Esophagus muscularis mucosa (tissue), 4 donors: ENCODE data around the gene PRDX3. TPM values are rescaled to one million over a fixed set of nuclear protein-coding genes. Genes with fewer than 3 reads are reported as not detected.
A peak's percentile ranks its signal among the peaks of the same experiment; 100 is the strongest.

Experiments
- DNase-seq: peaks from one replicate; pipeline ENCODE4 v3.0.0-alpha.2; 2017; ENCODE audit errors: extremely low spot score
- H3K27ac ChIP-seq, 4 donors: fragments of 200-600 bp; sonication (generic); replicated peaks in 1 of 4; 1 replicate in 3 of 4; 2 replicates in 1 of 4; pipeline ENCODE4 v1.5.1; 2016 to 2019; ENCODE audit warnings: mild to moderate bottlenecking in 1 of 4
- H3K27me3 ChIP-seq, 4 donors: fragments of 200-600 bp; sonication (generic); one replicate each; pipeline versions ENCODE4 v1.5.1 to v1.6.0; 2016 to 2019
- H3K36me3 ChIP-seq, 4 donors: fragments of 200-600 bp; sonication (generic); one replicate each; pipeline ENCODE4 v1.5.1; 2016 to 2019
- H3K4me1 ChIP-seq, 4 donors: fragments of 200-600 bp; sonication (generic); one replicate each; pipeline ENCODE4 v1.5.1; 2016 to 2019
- H3K4me3 ChIP-seq, 4 donors: fragments of 200-600 bp; sonication (generic); 1 replicate in 2 of 4; 2 replicates in 2 of 4; pipeline ENCODE4 v1.5.1; 2016 to 2019; ENCODE audit warnings: mild to moderate bottlenecking in 4 of 4, moderate library complexity in 1 of 4
- H3K9me3 ChIP-seq, 4 donors: fragments of 200-600 bp; sonication (generic); 1 replicate in 3 of 4; 2 replicates in 1 of 4; pipeline ENCODE4 v1.5.1; 2016 to 2019
- CTCF ChIP-seq, 3 experiments: fragments of 200-600 bp in 2 of 3; fragments of 450-650 bp in 1 of 3; sonication (generic) in 2 of 3; IDR thresholded peaks; one replicate each; pipeline ENCODE4 v1.5.1; 2017 to 2019; ENCODE audit warnings: antibody characterized with exemption in 3 of 3, mild to moderate bottlenecking in 2 of 3, moderate library complexity in 1 of 3
- EP300 ChIP-seq: sonication (generic); formaldehyde crosslinking; IDR thresholded peaks from one replicate; pipeline ENCODE4 v1.6.1; 2017; ENCODE audit warnings: antibody characterized with exemption
- POLR2A ChIP-seq: fragments of 450-650 bp; IDR thresholded peaks from one replicate; pipeline ENCODE4 v1.6.1; 2017; ENCODE audit warnings: antibody characterized with exemption, moderate library complexity, mild to moderate bottlenecking, low read depth
- POLR2AphosphoS5 ChIP-seq, 2 donors: sonication (generic); formaldehyde crosslinking; IDR thresholded peaks; one replicate each; pipeline ENCODE4 v1.6.1; 2017; ENCODE audit warnings: antibody characterized with exemption in 2 of 2
- WGBS: methylation state at CpG from one replicate; pipeline ENCODE4 v1.1.5; 2018; 5-methylcytosine and 5-hydroxymethylcytosine counted together
- intact Hi-C: fragments of 100-400 bp; cut with DNase I; formaldehyde crosslinking; loops from one replicate; pipeline ENCODE4 v1.15.1; 2023
- total RNA-seq, 4 donors: library from RNA; depleted of rRNA; stranded (reverse); fragments of >200 nt; gene quantifications; one replicate each; pipeline versions ENCODE4 v1.1.0 to v1.2.1, GENCODE V29; 2016

Gene PRDX3
- total RNA-seq: 100 to 1,000 TPM; 128 to 195 (median 171) TPM

- peak within 1 kb of the TSS; percentile 93 to 95 (median 94) for H3K27ac ChIP-seq
- peak; percentile 97 for DNase-seq
- H3K4me3 ChIP-seq: peak within 1 kb of the TSS; percentile 74 to 85 (median 80)
- TF ChIP-seq POLR2AphosphoS5 (IDR thresholded peaks at IDR 0.05): peak; percentile 77 to 97
- TF ChIP-seq EP300: no peak
- TF ChIP-seq CTCF (IDR thresholded peaks at IDR 0.05): peak; percentile 8 to 31 (median 16)
- peak; percentile 77 for TF ChIP-seq POLR2A
- intact Hi-C loops: no loop called here
- no peaks in the 10 kb centered on the region for H3K27me3 ChIP-seq
- WGBS: 0% methylated on average over 24 of the region's 45 CpGs
- peaks cover 25 to 49% (median 41%) of the 10 kb centered on the region in 4 donors for H3K4me1 ChIP-seq
- H3K9me3 ChIP-seq: no peaks in the 10 kb centered on the region
- peaks cover 2 to 32% (median 21%) of the 10 kb centered on the region in 4 donors for H3K36me3 ChIP-seq
Measured at GRCh38 chr10:119178372-119179119, at the start of gene PRDX3. PRDX3 (minus strand) TSS chr10:119178812; CDS start chr10:119178790, 22 bp downstream.

GRCh38 chr10:119227825-119228224, 49.2 kb upstream of the PRDX3 start:
- Histone ChIP-seq H3K9me3 (no peaks in the 10 kb centered on the region), H3K27ac (no peak overlapping the region), H3K4me1 (peaks cover 37 to 63% (median 51%) of the 10 kb centered on the region in 4 donors), H3K36me3 (no peaks in the 10 kb centered on the region), H3K4me3 (no peak overlapping the region), H3K27me3 (no peaks in the 10 kb centered on the region)
- WGBS: 88% methylated on average over 6 of the region's 6 CpGs
- TF ChIP-seq POLR2A (no peak), CTCF (IDR thresholded peaks at IDR 0.05) (no peak), POLR2AphosphoS5 (IDR thresholded peaks at IDR 0.05) (no peak), EP300 (no peak)
- DNase-seq: no peak
- intact Hi-C loops: no loop called here

GRCh38 chr10:119225083-119225658, 46.6 kb upstream of the PRDX3 start:
- H3K27ac ChIP-seq: no peak overlapping the region
- no peak for DNase-seq
- intact Hi-C loops: no loop called here

GRCh38 chr10:119222966-119223386, 44.4 kb upstream of the PRDX3 start:
- no peak for DNase-seq
- 58% methylated on average over 9 of the region's 9 CpGs for WGBS
- intact Hi-C loops: no loop called here
- no peak for TF ChIP-seq CTCF (IDR thresholded peaks at IDR 0.05)
- no peak for TF ChIP-seq POLR2A
- TF ChIP-seq POLR2AphosphoS5 (IDR thresholded peaks at IDR 0.05): no peak
- TF ChIP-seq EP300: no peak
- peak overlapping the region; percentile 56 to 77 (median 76) for H3K27ac ChIP-seq
- H3K36me3 ChIP-seq: no peaks in the 10 kb centered on the region
- H3K4me1 ChIP-seq: peaks cover 66 to 94% (median 86%) of the 10 kb centered on the region in 4 donors
- H3K27me3 ChIP-seq: no peaks in the 10 kb centered on the region
- peak overlapping the region; percentile 4 to 11 (median 4) for H3K4me3 ChIP-seq
- H3K9me3 ChIP-seq: no peaks in the 10 kb centered on the region

More at GRCh38 chr10:119225083-119225658, 46.6 kb upstream of the PRDX3 start:
- peaks cover 60 to 79% (median 68%) of the 10 kb centered on the region in 4 donors for H3K4me1 ChIP-seq
- H3K4me3 ChIP-seq: no peak overlapping the region
- no peaks in the 10 kb centered on the region for H3K27me3 ChIP-seq
- WGBS: 74% methylated on average over 4 of the region's 4 CpGs
- H3K9me3 ChIP-seq: no peaks in the 10 kb centered on the region
- no peaks in the 10 kb centered on the region for H3K36me3 ChIP-seq
- TF ChIP-seq POLR2AphosphoS5 (IDR thresholded peaks at IDR 0.05) (no peak), CTCF (IDR thresholded peaks at IDR 0.05) (no peak), POLR2A (no peak), EP300 (no peak)
